HCT116 (cell line): Measurements from ENCODE around the gene NAA60. TPM values are rescaled to one million over a fixed set of nuclear protein-coding genes. Genes with fewer than 3 reads are reported as not detected.
"Not testable (repeated sequence)": the region's sequence is repeated elsewhere in the genome, so short reads cannot be mapped to it uniquely, and the experiment has no call there.

Source experiments
- ATAC-seq: fragments of 200-7000 bp; cut with Tn5 transposase; 2 replicates; pipeline ENCODE4 v1.9.1; 2020; ENCODE audit warnings: mild to moderate bottlenecking, moderate library complexity
- BruUV-seq: library from RNA; stranded (reverse); fragments of 400-500 nt; replicated peaks from 2 replicates; lab custom pipeline; 2021; lab: Mats Ljungman, UMichigan
- CTCF ChIA-PET: fragments of 300-600 bp; sonication (Branson Sonifier 250); formaldehyde crosslinking; loops from one replicate; lab custom pipeline; 2021; ENCODE audit warnings: antibody characterized with exemption; lab: Charles Lee
- POLR2A ChIA-PET: fragments of 300-600, 350-600 bp; sonication (Branson Sonifier 250); formaldehyde crosslinking; loops from one replicate; lab custom pipeline; 2021; ENCODE audit warnings: antibody characterized with exemption; lab: Charles Lee
- RAD21 ChIA-PET, 2 experiments: fragments of 300-600 bp; sonication (Branson Sonifier 250); formaldehyde crosslinking; loops; one replicate each; lab custom pipeline; 2023; ENCODE audit warnings: low total read pairs in 2 of 2; ENCODE audit not compliant: uncharacterized antibody in 2 of 2, unreplicated experiment in 2 of 2, low non-redundant PET in 1 of 2; lab: Charles Lee
- DNase-seq: peaks from one replicate; pipeline ENCODE4 v3.0.0-alpha.2; 2010; ENCODE audit warnings: low read depth, low spot score
- H2AFZ ChIP-seq: fragments of 200-600 bp; shearing (Covaris generic), sonication (generic); 2 replicates; pipeline ENCODE4 v1.6.1; 2017; ENCODE audit warnings: low read depth, mixed run types, mixed read lengths, antibody characterized with exemption, low read length; ENCODE audit not compliant: poor library complexity, severe bottlenecking
- H3K27ac ChIP-seq: 2 replicates; pipeline ENCODE4 v1.5.1; 2012; ENCODE audit warnings: low read depth, low read length
- H3K27me3 ChIP-seq: fragments of 200-600 bp; sonication (generic); 2 replicates; pipeline ENCODE4 v1.6.1; 2016; ENCODE audit warnings: mixed run types, low read length, mixed read lengths; ENCODE audit not compliant: insufficient read depth
- H3K36me3 ChIP-seq, 2 experiments: fragments of 200-500 bp in 1 of 2; fragments of 200-600 bp in 1 of 2; sonication (Bioruptor generic) in 1 of 2; sonication (generic) in 1 of 2; 2 replicates each; pipeline versions ENCODE4 v1.5.1 to v1.6.1; 2014 to 2016; ENCODE audit warnings: low read length in 2 of 2, inconsistent platforms in 1 of 2, mixed read lengths in 1 of 2, mixed run types in 1 of 2; ENCODE audit not compliant: insufficient read depth in 2 of 2, control insufficient read depth in 1 of 2
- H3K4me1 ChIP-seq, 2 experiments: fragments of 200-600 bp in 1 of 2; sonication (generic) in 1 of 2; 2 replicates each; pipeline versions ENCODE4 v1.5.1 to v1.6.1; 2012 to 2017; ENCODE audit warnings: low read length in 2 of 2, inconsistent platforms in 1 of 2, mild to moderate bottlenecking in 1 of 2, mixed read lengths in 1 of 2, mixed run types in 1 of 2, moderate library complexity in 1 of 2; ENCODE audit not compliant: insufficient read depth in 2 of 2, control insufficient read depth in 1 of 2
- H3K4me2 ChIP-seq: fragments of 200-600 bp; sonication (generic); 2 replicates; pipeline ENCODE4 v1.6.1; 2017; ENCODE audit warnings: mixed run types, low read length, mixed read lengths
- H3K4me3 ChIP-seq, 2 experiments: fragments of 200-600 bp in 1 of 2; sonication (generic) in 1 of 2; replicated peaks in 1 of 2; 2 replicates each; pipeline ENCODE4 v1.5.1; 2011 to 2016; ENCODE audit warnings: low read length in 2 of 2, control low read depth in 1 of 2, low read depth in 1 of 2, mild to moderate bottlenecking in 1 of 2, mixed read lengths in 1 of 2, mixed run types in 1 of 2
- H3K79me2 ChIP-seq: fragments of 200-600 bp; sonication (generic); 2 replicates; pipeline ENCODE4 v1.6.1; 2017; ENCODE audit warnings: mild to moderate bottlenecking, mixed run types, low read length, moderate library complexity, mixed read lengths; ENCODE audit not compliant: insufficient read depth
- H3K9ac ChIP-seq: fragments of 200-600 bp; sonication (generic); 2 replicates; pipeline ENCODE4 v1.6.1; 2016; ENCODE audit warnings: low read length, mixed read lengths
- H3K9me2 ChIP-seq: fragments of 200-600 bp; sonication (generic), shearing (Covaris generic); 2 replicates; pipeline ENCODE4 v1.6.1; 2017; ENCODE audit warnings: mixed run types, mild to moderate bottlenecking, moderate library complexity; ENCODE audit not compliant: insufficient read depth
- H3K9me3 ChIP-seq, 2 experiments: fragments of 200-500 bp in 1 of 2; fragments of 200-600 bp in 1 of 2; sonication (Bioruptor generic) in 1 of 2; sonication (generic) in 1 of 2; 2 replicates each; pipeline ENCODE4 v1.6.1; 2014 to 2017; ENCODE audit warnings: low read length in 2 of 2, mixed read lengths in 2 of 2, inconsistent platforms in 1 of 2, low read depth in 1 of 2, mild to moderate bottlenecking in 1 of 2, mixed run types in 1 of 2, moderate library complexity in 1 of 2; ENCODE audit not compliant: control insufficient read depth in 1 of 2, insufficient read depth in 1 of 2
- H4K20me1 ChIP-seq: fragments of 200-600 bp; sonication (generic), shearing (Covaris generic); 2 replicates; pipeline ENCODE4 v1.6.1; 2017; ENCODE audit warnings: mixed run types, mild to moderate bottlenecking, moderate library complexity; ENCODE audit not compliant: insufficient read depth
- SIN3A ChIP-seq: IDR thresholded peaks from 2 replicates; pipeline ENCODE4 v1.6.1; 2012; ENCODE audit warnings: low read depth
- ZBTB33 ChIP-seq: IDR thresholded peaks from 2 replicates; pipeline ENCODE4 v1.6.1; 2011; ENCODE audit warnings: mild to moderate bottlenecking, low read length, moderate library complexity; ENCODE audit not compliant: insufficient replicate concordance; ENCODE audit errors: extremely low read depth
- intact Hi-C: fragments of 100-400 bp; cut with micrococcal nuclease; formaldehyde crosslinking; loops from 2 replicates; pipeline ENCODE4 v1.10.0; 2022
- total RNA-seq: library from RNA; stranded (reverse); gene quantifications from one replicate; pipeline ENCODE4 v1.2.1, GENCODE V29; 2021; ENCODE audit not compliant: unreplicated experiment

The NAA60 gene
- total RNA-seq, 1 experiment from 2014 or later, result 32.2 TPM

- no TSS peak for BruUV-seq
- RAD21 ChIA-PET, result no interaction called here
- TF ChIP-seq ZBTB33 (no peak), SIN3A (no peak)
Observed at GRCh38 chr16:3472878-3473595, 29.6 kb downstream of the NAA60 start.

GRCh38 chr16:3473596-3473943 is 30.1 kb downstream of the NAA60 start:
- DNase-seq, H3K4me2 ChIP-seq, H3K27me3 ChIP-seq, BruUV-seq, H2AFZ ChIP-seq, POLR2A ChIA-PET, H3K9me2 ChIP-seq, H4K20me1 ChIP-seq, ATAC-seq, H3K9me3 ChIP-seq, H3K9ac ChIP-seq, H3K36me3 ChIP-seq, CTCF ChIA-PET, H3K4me3 ChIP-seq, H3K4me1 ChIP-seq, intact Hi-C loops, RAD21 ChIA-PET, H3K27ac ChIP-seq: not testable (repeated sequence)
- peaks cover 91% of the 10 kb centered on the region for H3K79me2 ChIP-seq

More at GRCh38 chr16:3472878-3473595, 29.6 kb downstream of the NAA60 start:
- ChIA-PET CTCF (no interaction called here), POLR2A (no interaction called here)
- Histone ChIP-seq H3K4me1 (no peaks in the 10 kb centered on the region), H2AFZ (no peak overlapping the region), H3K27me3 (no peaks in the 10 kb centered on the region), H3K79me2 (peaks cover 91% of the 10 kb centered on the region), H3K4me3 (no peak overlapping the region), H3K4me2 (no peak overlapping the region), H3K27ac (no peak overlapping the region), H3K9me2 (no peaks in the 10 kb centered on the region), H3K36me3 (peaks cover 0 to 4% of the 10 kb centered on the region in 2 experiments; a peak in 1 of 4 replicates), H3K9ac (no peak overlapping the region), H4K20me1 (no peaks in the 10 kb centered on the region), H3K9me3 (no peaks in the 10 kb centered on the region)
- ATAC-seq (no peak), DNase-seq (no peak)
- intact Hi-C loops, result no loop called here
